CD4-positive, alpha-beta T cell (primary cell): ENCODE data around the gene NEK10. TPM values are rescaled to one million over a fixed set of nuclear protein-coding genes. Genes with fewer than 3 reads are reported as not detected.
A peak's percentile ranks its signal among the peaks of the same experiment; 100 is the strongest.

ENCODE experiments used
- ATAC-seq: fragments of 200-7000 bp; cut with Tn5 transposase; one replicate; pipeline ENCODE4 v1.10.0; 2022; ENCODE audit warnings: mild to moderate bottlenecking; ENCODE audit not compliant: poor library complexity
- CTCF ChIA-PET: fragments of 350-600 bp; sonication (Branson Sonifier 250); formaldehyde crosslinking; loops from one replicate; lab custom pipeline; 2021; ENCODE audit warnings: antibody characterized with exemption, inconsistent platforms; lab: Charles Lee
- POLR2A ChIA-PET: fragments of 350-600 bp; sonication (Branson Sonifier 250); formaldehyde crosslinking; loops from one replicate; lab custom pipeline; 2021; ENCODE audit warnings: antibody characterized with exemption, inconsistent platforms; lab: Charles Lee
- DNase-seq, 14 experiments: peaks; one replicate each; pipeline ENCODE4 v3.0.0-alpha.2; 2013 to 2020; ENCODE audit warnings: mixed read lengths in 2 of 14
- H3K27ac ChIP-seq, 2 donors: one replicate each; pipeline versions ENCODE4 v1.5.1 to v1.7.0; 2013; ENCODE audit warnings: low read length in 2 of 2, low read depth in 1 of 2, mild to moderate bottlenecking in 1 of 2
- H3K27me3 ChIP-seq, 2 experiments: 1 replicate in 1 of 2; 2 replicates in 1 of 2; pipeline versions ENCODE4 v1.6.1 to v1.7.0; 2013; ENCODE audit warnings: low read length in 2 of 2, control low read depth in 1 of 2, mild to moderate bottlenecking in 1 of 2, moderate library complexity in 1 of 2; ENCODE audit not compliant: insufficient read depth in 2 of 2, control insufficient read depth in 1 of 2
- H3K36me3 ChIP-seq: one replicate; pipeline ENCODE4 v1.6.1; 2013; ENCODE audit warnings: low read length, control low read depth; ENCODE audit not compliant: insufficient read depth
- H3K4me1 ChIP-seq: one replicate; pipeline ENCODE4 v1.6.1; 2013; ENCODE audit warnings: low read length, control low read depth; ENCODE audit not compliant: insufficient read depth
- H3K4me3 ChIP-seq: one replicate; pipeline ENCODE4 v1.5.1; 2013; ENCODE audit warnings: mild to moderate bottlenecking, low read length, moderate library complexity
- H3K9me3 ChIP-seq, 2 experiments: 1 replicate in 1 of 2; 2 replicates in 1 of 2; pipeline versions ENCODE4 v1.6.1 to v1.7.0; 2013; ENCODE audit warnings: low read length in 2 of 2, mild to moderate bottlenecking in 2 of 2, control low read depth in 1 of 2, moderate library complexity in 1 of 2; ENCODE audit not compliant: control insufficient read depth in 1 of 2, insufficient read depth in 1 of 2
- H3K27ac Mint-ChIP-seq: one replicate; pipeline ENCODE4 v1.8.0; 2020; ENCODE audit warnings: mixed read lengths
- H3K27me3 Mint-ChIP-seq: one replicate; pipeline ENCODE4 v1.8.0; 2021; ENCODE audit warnings: mixed read lengths
- H3K36me3 Mint-ChIP-seq: one replicate; pipeline ENCODE4 v1.8.0; 2021; ENCODE audit warnings: low read depth, mixed read lengths
- H3K4me1 Mint-ChIP-seq: one replicate; pipeline ENCODE4 v1.8.0; 2021; ENCODE audit warnings: low read depth, mixed read lengths
- H3K4me3 Mint-ChIP-seq: one replicate; pipeline ENCODE4 v1.8.0; 2020; ENCODE audit warnings: mild to moderate bottlenecking, mixed read lengths
- H3K9me3 Mint-ChIP-seq: one replicate; pipeline ENCODE4 v1.8.0; 2020; ENCODE audit warnings: mixed read lengths
- CTCF ChIP-seq: fragments of 200-600 bp; IDR thresholded peaks from one replicate; pipeline ENCODE4 v1.8.0; 2022; ENCODE audit warnings: antibody characterized with exemption, mild to moderate bottlenecking
- intact Hi-C, 2 experiments: fragments of 100-400 bp; cut with DNase I in 1 of 2; cut with micrococcal nuclease in 1 of 2; formaldehyde crosslinking; loops; one replicate each; pipeline versions ENCODE4 v1.15.1 to v1.9.0; 2023 to 2025; cut with DNase I, micrococcal nuclease
- total RNA-seq, 174 experiments: library from RNA in 2 of 174; stranded (reverse) in 2 of 174; gene quantifications; one replicate each; pipeline ENCODE4 v1.2.3 and lab custom pipeline; 2021 to 2026

NEK10 gene
- total RNA-seq, 2 experiments from 2014 or later: 0.61 to 0.77 TPM

- no peaks in the 10 kb centered on the region for H3K9me3 ChIP-seq
- no peaks in the 10 kb centered on the region for H3K27me3 ChIP-seq
- ATAC-seq: no peak
- no peak for TF ChIP-seq CTCF
- ChIA-PET CTCF (no interaction called here), POLR2A (no interaction called here)
- H3K27ac ChIP-seq: no peak overlapping the region
- intact Hi-C loops: no loop called here
- no peak for DNase-seq
- H3K4me1 ChIP-seq: peaks cover 4% of the 10 kb centered on the region
- Mint-ChIP-seq H3K4me1 (peaks cover 9% of the 10 kb centered on the region), H3K36me3 (no peaks in the 10 kb centered on the region), H3K27ac (no peak overlapping the region), H3K27me3 (no peaks in the 10 kb centered on the region), H3K4me3 (no peak overlapping the region), H3K9me3 (no peaks in the 10 kb centered on the region)
- H3K4me3 ChIP-seq: no peak overlapping the region
- H3K36me3 ChIP-seq: no peaks in the 10 kb centered on the region
These were observed 16.0 kb downstream of the NEK10 start for GRCh38 chr3:27353221-27353620.

- no peaks in the 10 kb centered on the region for H3K27me3 Mint-ChIP-seq
- intact Hi-C loops: no loop called here
- ChIA-PET POLR2A (no interaction called here), CTCF (no interaction called here)
- Histone ChIP-seq H3K36me3 (no peaks in the 10 kb centered on the region), H3K27ac (no peak overlapping the region), H3K27me3 (no peaks in the 10 kb centered on the region), H3K4me1 (peaks cover 3% of the 10 kb centered on the region), H3K9me3 (no peaks in the 10 kb centered on the region), H3K4me3 (no peak overlapping the region)
- H3K4me3 Mint-ChIP-seq: no peak overlapping the region
- H3K36me3 Mint-ChIP-seq: no peaks in the 10 kb centered on the region
- DNase-seq (no peak), ATAC-seq (no peak)
- H3K4me1 Mint-ChIP-seq: no peaks in the 10 kb centered on the region
- no peak for TF ChIP-seq CTCF
- H3K9me3 Mint-ChIP-seq: no peaks in the 10 kb centered on the region
- no peak overlapping the region for H3K27ac Mint-ChIP-seq
These were observed 17.1 kb downstream of the NEK10 start for GRCh38 chr3:27352047-27352446.

GRCh38 chr3:27349832-27350231, 19.4 kb downstream of the NEK10 start:
- no peaks in the 10 kb centered on the region for H3K36me3 Mint-ChIP-seq
- no peaks in the 10 kb centered on the region for H3K27me3 ChIP-seq

More at GRCh38 chr3:27349832-27350231, 19.4 kb downstream of the NEK10 start:
- no peaks in the 10 kb centered on the region for H3K36me3 ChIP-seq
- peaks cover 6% of the 10 kb centered on the region for H3K4me1 ChIP-seq
- ATAC-seq: no peak
- POLR2A ChIA-PET: interaction anchor here (1.4 kb wide), 1 partner anchor 9 kb away, joined by 3 read pairs; no protein-coding TSS in a partner anchor
- CTCF ChIA-PET: no interaction called here
- no peak overlapping the region for H3K4me3 Mint-ChIP-seq
- peaks cover 5% of the 10 kb centered on the region for H3K4me1 Mint-ChIP-seq
- H3K27me3 Mint-ChIP-seq: no peaks in the 10 kb centered on the region
- no peak overlapping the region for H3K4me3 ChIP-seq
- intact Hi-C loops: no loop called here
- H3K9me3 Mint-ChIP-seq: no peaks in the 10 kb centered on the region
- peak in 1 of 14 experiments; percentile 32 for DNase-seq
- no peak overlapping the region for H3K27ac ChIP-seq
- TF ChIP-seq CTCF: no peak
- no peak overlapping the region for H3K27ac Mint-ChIP-seq
- no peaks in the 10 kb centered on the region for H3K9me3 ChIP-seq
